H1 (cell line): ENCODE data around the gene MRPL11. TPM values are rescaled to one million over a fixed set of nuclear protein-coding genes. Genes with fewer than 3 reads are reported as not detected.

Experiments used
- CTCF ChIA-PET: fragments of 300-600 bp; sonication (Branson Sonifier 250); formaldehyde crosslinking; loops from one replicate; lab custom pipeline; 2021; ENCODE audit not compliant: partially characterized antibody; lab: Charles Lee
- POLR2A ChIA-PET: fragments of 300-600 bp; sonication (Branson Sonifier 250); formaldehyde crosslinking; loops from one replicate; lab custom pipeline; 2021; ENCODE audit warnings: inconsistent platforms; ENCODE audit not compliant: partially characterized antibody; lab: Charles Lee
- DNase-seq, 2 experiments: peaks; one replicate each; pipeline versions ENCODE4 v3.0.0 to v3.0.0-alpha.2; 2010 to 2022; ENCODE audit warnings: low spot score in 2 of 2, low read depth in 1 of 2, mixed read lengths in 1 of 2
- FAIRE-seq: peaks from 2 replicates; lab custom pipeline; 2011; peaks lifted over from hg19 to GRCh38; lab: Jason Lieb, UNC
- H2AFZ ChIP-seq: 2 replicates; pipeline ENCODE4 v1.8.1; 2012; ENCODE audit warnings: low read length, inconsistent platforms
- H2AK5ac ChIP-seq: 2 replicates; pipeline ENCODE4 v1.6.1; 2013; ENCODE audit warnings: low read depth, low read length
- H2BK120ac ChIP-seq: replicated peaks from 2 replicates; pipeline ENCODE3; 2013; ENCODE audit warnings: low read depth, low read length, inconsistent platforms
- H2BK12ac ChIP-seq: 2 replicates; pipeline ENCODE4 v1.6.1; 2013; ENCODE audit warnings: low read depth, low read length
- H2BK15ac ChIP-seq: 2 replicates; pipeline ENCODE4 v1.6.1; 2013; ENCODE audit warnings: low read length
- H2BK20ac ChIP-seq: 2 replicates; pipeline ENCODE4 v1.6.1; 2013; ENCODE audit warnings: low read length
- H2BK5ac ChIP-seq: 2 replicates; pipeline ENCODE4 v1.6.1; 2013; ENCODE audit warnings: low read depth, low read length
- H3K14ac ChIP-seq: 2 replicates; pipeline ENCODE4 v1.6.1; 2013; ENCODE audit warnings: inconsistent platforms; ENCODE audit not compliant: insufficient read length
- H3K18ac ChIP-seq: 2 replicates; pipeline ENCODE4 v1.6.1; 2013; ENCODE audit warnings: low read length; ENCODE audit errors: extremely low read depth
- H3K23ac ChIP-seq: 2 replicates; pipeline ENCODE4 v1.6.1; 2013; ENCODE audit warnings: inconsistent platforms; ENCODE audit not compliant: insufficient read length
- H3K23me2 ChIP-seq: 2 replicates; pipeline ENCODE4 v1.6.1; 2013; ENCODE audit warnings: low read depth, low read length
- H3K27ac ChIP-seq: 2 replicates; pipeline ENCODE4 v1.6.1; 2011; ENCODE audit warnings: low read depth, low read length, inconsistent platforms
- H3K27me3 ChIP-seq, 4 experiments: replicated peaks in 1 of 4; 1 replicate in 1 of 4; 2 replicates in 3 of 4; pipeline versions ENCODE4 v1.6.1 to v1.8.1; 2011 to 2013; ENCODE audit warnings: low read length in 3 of 4, mild to moderate bottlenecking in 3 of 4, inconsistent platforms in 2 of 4, mixed read lengths in 2 of 4, moderate library complexity in 1 of 4; ENCODE audit not compliant: control insufficient read depth in 3 of 4, insufficient read depth in 3 of 4; ENCODE audit errors: extremely low read depth in 1 of 4
- H3K36me3 ChIP-seq, 4 experiments: 2 replicates each; pipeline versions ENCODE4 v1.6.1 to v1.8.1; 2011 to 2013; ENCODE audit warnings: mild to moderate bottlenecking in 4 of 4, low read length in 3 of 4, moderate library complexity in 2 of 4, control low read depth in 1 of 4, inconsistent platforms in 1 of 4; ENCODE audit not compliant: insufficient read depth in 4 of 4, control insufficient read depth in 2 of 4
- H3K4ac ChIP-seq: replicated peaks from 2 replicates; pipeline ENCODE3; 2013; ENCODE audit warnings: low read length, low read depth, mixed read lengths, inconsistent platforms; ENCODE audit not compliant: insufficient read length
- H3K4me1 ChIP-seq, 4 experiments: replicated peaks in 1 of 4; 1 replicate in 1 of 4; 2 replicates in 3 of 4; pipeline versions ENCODE4 v1.6.1 to v1.8.1; 2011 to 2013; ENCODE audit warnings: low read length in 3 of 4, inconsistent platforms in 2 of 4, mixed read lengths in 1 of 4; ENCODE audit not compliant: insufficient read depth in 4 of 4, control insufficient read depth in 3 of 4
- H3K4me2 ChIP-seq, 2 experiments: 2 replicates each; pipeline versions ENCODE4 v1.6.1 to v1.8.1; 2011 to 2013; ENCODE audit warnings: low read depth in 2 of 2, low read length in 2 of 2, control low read depth in 1 of 2, inconsistent platforms in 1 of 2, mild to moderate bottlenecking in 1 of 2; ENCODE audit not compliant: insufficient read depth in 1 of 2
- H3K4me3 ChIP-seq, 4 experiments: fragments of 200-600, 300-600 bp in 1 of 4; sonication (generic), shearing (Covaris generic), sonication (Bioruptor Twin) in 1 of 4; 2 replicates each; pipeline versions ENCODE4 v1.5.1 to v1.8.1; 2011 to 2016; ENCODE audit warnings: low read length in 4 of 4, low read depth in 3 of 4, control low read depth in 2 of 4, inconsistent platforms in 2 of 4, mild to moderate bottlenecking in 2 of 4, mixed read lengths in 1 of 4, moderate library complexity in 1 of 4; ENCODE audit not compliant: insufficient read depth in 2 of 4; ENCODE audit errors: extremely low read depth in 1 of 4
- H3K56ac ChIP-seq: replicated peaks from 2 replicates; pipeline ENCODE3; 2013; ENCODE audit warnings: low read depth, mild to moderate bottlenecking, mixed read lengths, low read length, inconsistent platforms; ENCODE audit not compliant: insufficient read length
- H3K79me1 ChIP-seq: 2 replicates; pipeline ENCODE4 v1.6.1; 2013; ENCODE audit warnings: low read depth, low read length, control low read depth
- H3K79me2 ChIP-seq, 2 experiments: 2 replicates each; pipeline versions ENCODE4 v1.6.1 to v1.8.1; 2012 to 2013; ENCODE audit warnings: low read length in 2 of 2, mild to moderate bottlenecking in 2 of 2, inconsistent platforms in 1 of 2; ENCODE audit not compliant: insufficient read depth in 2 of 2, control insufficient read depth in 1 of 2
- H3K9ac ChIP-seq, 4 experiments: replicated peaks in 1 of 4; 1 replicate in 1 of 4; 2 replicates in 3 of 4; pipeline versions ENCODE4 v1.6.1 to v1.8.1; 2011 to 2013; ENCODE audit warnings: low read depth in 3 of 4, low read length in 3 of 4, control low read depth in 2 of 4, mild to moderate bottlenecking in 2 of 4, moderate library complexity in 2 of 4, inconsistent platforms in 1 of 4; ENCODE audit errors: extremely low read depth in 1 of 4
- H3K9me3 ChIP-seq, 2 experiments: 2 replicates each; pipeline versions ENCODE4 v1.6.1 to v1.8.1; 2012 to 2013; ENCODE audit warnings: mild to moderate bottlenecking in 2 of 2, moderate library complexity in 2 of 2, control low read depth in 1 of 2, inconsistent platforms in 1 of 2, low read depth in 1 of 2, low read length in 1 of 2, mixed read lengths in 1 of 2; ENCODE audit not compliant: insufficient read depth in 2 of 2
- H4K20me1 ChIP-seq, 2 experiments: replicated peaks in 1 of 2; 2 replicates each; pipeline versions ENCODE3 to v1.8.1; 2011 to 2013; ENCODE audit warnings: inconsistent platforms in 2 of 2, low read length in 2 of 2, mild to moderate bottlenecking in 1 of 2; ENCODE audit not compliant: insufficient read depth in 2 of 2, control insufficient read depth in 1 of 2
- H4K5ac ChIP-seq: 2 replicates; pipeline ENCODE4 v1.6.1; 2013; ENCODE audit warnings: low read length, low read depth, mixed read lengths, inconsistent platforms; ENCODE audit not compliant: insufficient read length
- H4K8ac ChIP-seq: 2 replicates; pipeline ENCODE4 v1.8.0; 2013; ENCODE audit warnings: mild to moderate bottlenecking, moderate library complexity, low read length, inconsistent platforms; ENCODE audit not compliant: insufficient read depth; ENCODE audit errors: extremely low read depth
- H4K91ac ChIP-seq: replicated peaks from 2 replicates; pipeline ENCODE3; 2013; ENCODE audit warnings: low read length, mixed read lengths, inconsistent platforms; ENCODE audit not compliant: insufficient read length
- ATF2 ChIP-seq: IDR thresholded peaks from 2 replicates; pipeline ENCODE4 v1.6.1; 2012; ENCODE audit warnings: low read length, inconsistent platforms
- CBX5 ChIP-seq: fragments of 300-800, 300-1000 bp; sonication (generic); IDR thresholded peaks from 2 replicates; pipeline ENCODE4 v1.7.1; 2016; ENCODE audit warnings: antibody characterized with exemption, low read length, low read depth
- CREB1 ChIP-seq: IDR thresholded peaks from 2 replicates; pipeline ENCODE4 v1.6.1; 2012; ENCODE audit warnings: inconsistent platforms
- CTBP2 ChIP-seq: IDR thresholded peaks from 2 replicates; pipeline ENCODE4 v1.7.0; 2011; ENCODE audit warnings: borderline replicate concordance, mild to moderate bottlenecking, moderate library complexity, mixed read lengths, low read length; ENCODE audit not compliant: insufficient read depth, insufficient read length
- EGR1 ChIP-seq: IDR thresholded peaks from 2 replicates; pipeline ENCODE4 v1.6.1; 2011; ENCODE audit warnings: low read depth, low read length, borderline replicate concordance
- HDAC6 ChIP-seq: IDR thresholded peaks from one replicate; pipeline ENCODE4 v1.7.1; 2012; ENCODE audit warnings: low read depth, mild to moderate bottlenecking, inconsistent platforms, low read length, moderate library complexity
- USF2 ChIP-seq: IDR thresholded peaks from 2 replicates; pipeline ENCODE4 v1.6.1; 2011; ENCODE audit warnings: low read length, improper control_type of control experiment
- polyA plus RNA-seq, 7 experiments: library from polyadenylated mRNA; depleted of rRNA in 3 of 7; stranded (reverse) in 5 of 7; unstranded in 2 of 7; fragments of >200 nt in 5 of 7; fragments of 200-250 nt in 2 of 7; gene quantifications; 1 replicate in 5 of 7; 2 replicates in 1 of 7; 4 replicates in 1 of 7; pipeline versions ENCODE4 v1.2.1 to v1.2.3, GENCODE V29; 2011 to 2013; ENCODE audit warnings: missing spikeins in 2 of 7, mixed read lengths in 2 of 7
- total RNA-seq: library from RNA; stranded (reverse); fragmentation: NEBNext Ultra II Directional; extraction: Animal tissue kit (Norgen Biotek cat#: 25700); gene quantifications from 2 replicates; pipeline ENCODE4 v1.2.1, GENCODE V29; 2021

The MRPL11 gene
- total and polyA plus RNA-seq, 2 of the 8 experiments (the other 6 are each of a cell fraction or from before 2014, with no cell fraction given): 105 to 141 TPM

- H3K79me2 ChIP-seq: no peaks in the 10 kb centered on the region
- no peak overlapping the region for H4K5ac ChIP-seq
- no peak overlapping the region for H2AK5ac ChIP-seq
- no peak overlapping the region for H2BK12ac ChIP-seq
- no peaks in the 10 kb centered on the region; the same call in 1 of the 2 replicates for H3K23me2 ChIP-seq
- ChIA-PET POLR2A (interaction anchor here (1.1 to 1.8 kb wide), 4 partner anchors 9 to 33 kb away, joined by 4 to 6 read pairs (median 4); partner anchors contain the start of genes DPP3 and MRPL11), CTCF (interaction anchor here (1.2 to 2.4 kb wide), 5 partner anchors 8 to 58 kb away, joined by 3 to 12 read pairs (median 4); partner anchors contain the start of genes MRPL11 and NPAS4)
- H3K9me3 ChIP-seq: peaks cover 15 to 16% of the 10 kb centered on the region in 2 experiments
- no peaks in the 10 kb centered on the region for H4K20me1 ChIP-seq
- H3K4me3 ChIP-seq: no peak overlapping the region
- no peak overlapping the region for H2AFZ ChIP-seq
- DNase-seq: no peak
- no peak overlapping the region for H3K9ac ChIP-seq
- H3K56ac ChIP-seq: no peak overlapping the region
- no peak for FAIRE-seq
- no peak overlapping the region for H3K4ac ChIP-seq
- H3K23ac ChIP-seq: no peak overlapping the region
- H3K36me3 ChIP-seq: no peaks in the 10 kb centered on the region
- no peak overlapping the region for H4K8ac ChIP-seq
- H2BK15ac ChIP-seq: no peak overlapping the region
- H2BK5ac ChIP-seq: no peak overlapping the region
- H2BK120ac ChIP-seq: no peak overlapping the region
- no peak overlapping the region for H3K27ac ChIP-seq
- no peak overlapping the region for H3K14ac ChIP-seq
- no peak overlapping the region for H4K91ac ChIP-seq
- H3K79me1 ChIP-seq: no peaks in the 10 kb centered on the region
- peaks cover 0 to 6% (median 0%) of the 10 kb centered on the region in 4 experiments; a peak in 2 of 7 replicates for H3K4me1 ChIP-seq
- H3K27me3 ChIP-seq: no peaks in the 10 kb centered on the region; a peak in 1 of 7 replicates
- H3K18ac ChIP-seq: no peak overlapping the region
- H3K4me2 ChIP-seq: no peak overlapping the region
- no peak overlapping the region for H2BK20ac ChIP-seq
- TF ChIP-seq CTBP2 (no peak), USF2 (no peak), CBX5 (no peak), CREB1 (no peak), ATF2 (no peak), HDAC6 (no peak), EGR1 (no peak)
These were observed 8.4 kb upstream of the MRPL11 start for GRCh38 chr11:66447012-66447411.
